VCaP (cell line): ENCODE results near the gene KIF26A.

Experiments used
- H3K27ac ChIP-seq: fragments of 450-650 bp; 2 replicates; pipeline ENCODE4 v1.5.1; 2017
- TF ChIP-seq, protein P1 (sequence below): fragments of 450-650 bp; conservative IDR thresholded peaks from 2 replicates; pipeline ENCODE4 v1.5.1; 2017; ENCODE audit warnings: mild to moderate bottlenecking, moderate library complexity

The KIF26A gene

DNA sequence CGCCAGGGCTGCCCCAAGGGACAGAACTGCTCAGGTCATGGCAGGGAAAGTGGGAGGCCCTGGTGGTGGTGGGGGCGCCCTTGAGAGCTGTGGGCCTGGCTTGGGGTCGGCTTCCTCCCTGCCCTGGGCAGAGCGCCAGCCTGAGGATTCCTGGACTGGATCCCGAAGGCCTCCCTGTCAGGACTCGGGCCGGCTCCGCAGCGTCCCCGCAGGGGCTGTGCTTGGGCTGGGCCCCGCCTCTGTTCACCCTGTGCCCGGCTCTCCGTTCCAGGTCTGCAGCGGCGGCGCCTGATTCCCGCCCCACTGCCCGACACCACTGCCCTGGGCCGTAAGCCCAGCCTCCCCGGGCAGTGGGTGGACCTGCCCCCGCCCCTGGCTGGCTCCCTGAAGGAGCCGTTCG is 39.9 kb downstream of the KIF26A start:
- TF ChIP-seq, protein P1, sequence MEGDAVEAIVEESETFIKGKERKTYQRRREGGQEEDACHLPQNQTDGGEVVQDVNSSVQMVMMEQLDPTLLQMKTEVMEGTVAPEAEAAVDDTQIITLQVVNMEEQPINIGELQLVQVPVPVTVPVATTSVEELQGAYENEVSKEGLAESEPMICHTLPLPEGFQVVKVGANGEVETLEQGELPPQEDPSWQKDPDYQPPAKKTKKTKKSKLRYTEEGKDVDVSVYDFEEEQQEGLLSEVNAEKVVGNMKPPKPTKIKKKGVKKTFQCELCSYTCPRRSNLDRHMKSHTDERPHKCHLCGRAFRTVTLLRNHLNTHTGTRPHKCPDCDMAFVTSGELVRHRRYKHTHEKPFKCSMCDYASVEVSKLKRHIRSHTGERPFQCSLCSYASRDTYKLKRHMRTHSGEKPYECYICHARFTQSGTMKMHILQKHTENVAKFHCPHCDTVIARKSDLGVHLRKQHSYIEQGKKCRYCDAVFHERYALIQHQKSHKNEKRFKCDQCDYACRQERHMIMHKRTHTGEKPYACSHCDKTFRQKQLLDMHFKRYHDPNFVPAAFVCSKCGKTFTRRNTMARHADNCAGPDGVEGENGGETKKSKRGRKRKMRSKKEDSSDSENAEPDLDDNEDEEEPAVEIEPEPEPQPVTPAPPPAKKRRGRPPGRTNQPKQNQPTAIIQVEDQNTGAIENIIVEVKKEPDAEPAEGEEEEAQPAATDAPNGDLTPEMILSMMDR = no peak
- H3K27ac ChIP-seq = peak overlapping the region; percentile 56; the same call in 1 of the 2 replicates

DNA sequence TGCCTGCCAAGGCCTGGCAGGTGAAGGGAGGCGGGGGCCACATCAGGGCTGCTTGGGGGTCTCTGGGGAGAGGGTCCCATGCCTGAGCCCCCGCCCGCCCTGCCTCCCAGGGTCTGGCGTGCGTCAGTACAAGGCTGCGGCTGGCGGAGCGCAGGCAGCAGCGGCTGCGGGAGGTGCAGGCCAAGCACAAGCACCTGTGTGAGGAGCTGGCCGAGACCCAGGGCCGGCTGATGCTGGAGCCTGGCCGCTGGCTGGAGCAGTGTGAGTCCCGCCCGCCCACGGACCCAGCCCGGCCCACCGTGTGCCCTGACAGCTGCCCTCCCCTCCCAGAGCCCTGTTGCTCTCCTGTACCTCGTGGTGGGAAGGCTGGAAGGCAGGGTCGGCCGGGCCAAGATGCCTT is 40.7 kb downstream of the KIF26A start:
- no peak overlapping the region for H3K27ac ChIP-seq
- TF ChIP-seq, protein P1 = no peak

DNA sequence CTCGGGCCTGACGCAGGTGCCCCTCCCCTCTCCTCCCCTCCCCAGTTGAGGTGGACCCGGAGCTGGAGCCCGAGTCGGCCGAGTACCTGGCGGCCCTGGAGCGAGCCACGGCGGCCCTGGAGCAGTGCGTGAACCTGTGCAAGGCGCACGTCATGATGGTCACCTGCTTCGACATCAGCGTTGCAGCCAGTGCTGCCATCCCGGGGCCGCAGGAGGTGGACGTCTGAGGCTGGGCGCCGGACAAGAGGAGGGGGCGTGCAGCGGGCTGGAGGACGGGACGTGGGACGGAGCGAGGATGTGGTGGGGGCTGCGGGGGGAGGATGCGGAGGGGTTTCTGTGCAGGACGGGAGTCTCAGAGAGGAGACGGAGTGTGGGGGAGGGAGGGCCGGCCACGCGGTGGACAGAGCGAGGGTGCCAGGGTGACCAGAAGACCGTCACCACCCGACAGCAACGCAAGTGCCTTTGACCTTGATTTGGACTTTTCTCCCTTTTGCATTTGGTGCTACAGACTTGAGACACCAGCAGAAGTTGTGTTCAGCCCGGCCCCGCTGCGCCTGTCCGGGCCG is 41.3 kb downstream of the KIF26A start:
- TF ChIP-seq, protein P1 = no peak
- H3K27ac ChIP-seq = no peak overlapping the region

DNA sequence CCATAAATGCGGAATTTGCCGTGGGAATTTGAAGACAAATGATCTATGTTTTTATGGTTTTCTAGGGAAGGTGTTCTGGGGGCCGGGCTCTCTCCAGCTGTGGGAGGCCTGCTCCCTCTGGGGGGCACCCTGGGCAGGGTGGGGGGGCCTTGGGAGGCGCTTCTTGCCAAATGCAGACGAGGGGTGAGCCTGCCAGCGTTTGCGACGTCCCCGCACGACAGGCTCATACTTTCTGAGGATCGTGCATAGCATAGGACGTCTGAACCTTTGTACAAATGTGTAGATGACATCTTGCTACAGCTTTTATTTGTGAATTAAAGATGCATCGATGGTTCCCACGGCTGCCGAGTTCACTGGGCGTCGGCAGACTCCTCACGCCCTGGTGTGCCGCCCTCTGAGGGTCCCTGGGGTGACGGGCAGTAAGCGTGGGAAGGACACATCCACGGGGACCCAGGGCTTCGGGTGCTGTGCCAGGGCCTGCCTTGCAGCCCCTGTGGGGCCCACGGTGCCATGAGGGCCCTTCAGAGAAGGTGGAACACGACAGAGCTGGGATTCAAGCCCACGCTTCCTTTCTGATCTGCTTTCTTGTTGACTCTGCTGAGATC is 42.3 kb downstream of the KIF26A start:
- H3K27ac ChIP-seq = no peak overlapping the region
- TF ChIP-seq, protein P1 = no peak

GRCh38 chr14:104181761-104182530 is 43.6 kb downstream of the KIF26A start:
- H3K27ac ChIP-seq = no peak overlapping the region
- TF ChIP-seq, protein P1 = no peak

DNA sequence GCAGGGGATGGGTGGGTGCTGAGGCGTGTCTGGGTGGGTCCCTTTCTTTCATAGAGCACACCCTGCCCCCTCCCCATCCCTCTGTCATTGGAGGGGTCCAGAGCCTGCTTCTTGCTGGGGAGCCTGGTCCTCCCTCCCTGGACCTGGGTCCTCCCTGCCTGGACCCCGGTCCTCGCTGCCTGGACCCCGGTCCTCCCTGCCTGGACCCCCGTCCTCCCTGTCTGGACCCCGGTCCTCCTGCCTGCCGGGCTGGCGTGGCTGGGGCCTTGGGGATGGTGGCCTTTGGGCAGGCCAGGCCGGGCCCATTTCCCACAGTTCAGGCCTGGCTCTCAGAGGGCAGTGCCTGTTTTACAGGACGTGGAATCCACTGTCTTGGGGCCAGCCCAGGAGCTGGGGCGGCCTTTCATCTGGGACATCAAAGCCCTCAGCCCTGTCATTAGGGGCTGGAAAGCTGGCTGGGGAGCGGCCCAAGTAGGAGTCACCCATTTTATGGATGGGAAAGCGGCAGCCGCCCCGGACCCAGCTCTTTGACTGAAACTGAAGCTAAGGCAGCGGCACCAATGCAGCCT is 44.6 kb downstream of the KIF26A start:
- TF ChIP-seq, protein P1 = no peak
- no peak overlapping the region for H3K27ac ChIP-seq

GRCh38 chr14:104183796-104184195 is 45.4 kb downstream of the KIF26A start:
- H3K27ac ChIP-seq = no peak overlapping the region
- TF ChIP-seq, protein P1 = no peak
